Large intestine (tissue), 3 donors: ENCODE results near the gene PTPN23. TPM values are rescaled to one million over a fixed set of nuclear protein-coding genes. Genes with fewer than 3 reads are reported as not detected.

ENCODE experiments used
- DNase-seq, 2 donors: peaks; one replicate each; pipeline versions ENCODE4 v3.0.0 to v3.0.0-alpha.2; 2013
- H3K27ac ChIP-seq: one replicate; pipeline ENCODE4 v1.5.1; 2013; ENCODE audit warnings: low read length
- H3K27me3 ChIP-seq: 2 replicates; pipeline ENCODE4 v1.6.1; 2013; ENCODE audit warnings: low read length; ENCODE audit not compliant: control insufficient read depth, insufficient read depth
- H3K36me3 ChIP-seq: 2 replicates; pipeline ENCODE4 v1.6.1; 2013; ENCODE audit warnings: low read length; ENCODE audit not compliant: control insufficient read depth, insufficient read depth
- H3K4me1 ChIP-seq: one replicate; pipeline ENCODE4 v1.6.1; 2013; ENCODE audit warnings: low read length; ENCODE audit not compliant: control insufficient read depth, insufficient read depth
- H3K4me3 ChIP-seq: one replicate; pipeline ENCODE4 v1.5.1; 2013; ENCODE audit warnings: low read length
- H3K9me3 ChIP-seq: one replicate; pipeline ENCODE4 v1.6.1; 2013; ENCODE audit warnings: mild to moderate bottlenecking, low read depth, low read length, moderate library complexity; ENCODE audit not compliant: control insufficient read depth
- WGBS: methylation state at CpG from one replicate; pipeline ENCODE4 v1.1.5; 2013; ENCODE audit warnings: low lambda C conversion rate; ENCODE audit not compliant: insufficient coverage; 5-methylcytosine and 5-hydroxymethylcytosine counted together
- polyA plus RNA-seq: library from polyadenylated mRNA; unstranded; fragments of 120-200 nt; gene quantifications from one replicate; pipeline ENCODE4 v1.2.1, GENCODE V29; 2013

The PTPN23 gene
- polyA plus RNA-seq, 1 donor, result 33.8 TPM

- Histone ChIP-seq H3K4me1 (peaks cover 36% of the 10 kb centered on the region), H3K4me3 (no peak overlapping the region), H3K36me3 (peaks cover 66% of the 10 kb centered on the region), H3K9me3 (no peaks in the 10 kb centered on the region), H3K27ac (no peak overlapping the region), H3K27me3 (no peaks in the 10 kb centered on the region)
- 100% methylated on average over 1 of the region's 6 CpGs for WGBS
- no peak for DNase-seq
Observed at GRCh38 chr3:47428662-47429061, 47.8 kb downstream of the PTPN23 start.

DNA sequence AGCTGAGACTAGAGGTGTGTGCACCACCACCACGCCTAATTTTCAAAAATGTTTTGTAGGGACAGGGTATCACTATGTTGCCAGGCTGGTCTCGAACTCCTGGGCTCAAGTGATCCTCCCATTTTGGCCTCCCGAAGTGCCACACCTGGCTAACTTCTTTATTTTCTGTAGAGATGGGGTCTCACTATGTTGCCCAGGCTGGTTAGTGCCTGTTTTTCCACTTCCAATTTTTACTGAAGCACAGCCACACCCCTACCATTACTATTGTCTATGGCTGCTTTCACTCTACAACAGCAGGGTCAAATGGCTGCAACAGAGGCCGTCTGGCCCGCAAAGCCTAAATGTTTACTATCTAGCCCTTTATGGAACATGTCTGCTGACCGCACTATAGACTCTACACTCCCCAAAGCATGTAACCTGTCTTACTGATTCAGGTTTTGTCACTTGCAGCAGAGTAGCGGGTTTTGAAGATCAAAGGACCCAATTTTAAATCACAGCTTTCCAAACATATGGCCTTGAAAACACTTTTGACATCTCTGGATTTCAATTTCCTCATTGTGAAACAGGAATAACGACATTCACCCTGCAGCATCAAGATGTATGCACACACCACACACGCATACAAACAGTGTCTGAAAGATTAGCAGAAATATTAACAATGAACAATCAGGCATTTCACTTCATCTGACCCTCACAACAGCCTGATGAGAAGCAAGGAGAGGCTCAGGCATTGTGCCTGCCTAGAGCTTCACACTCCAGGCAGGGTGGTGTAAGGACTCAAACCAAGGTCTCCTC, 48.9 kb downstream of the PTPN23 start:
- no peak overlapping the region for H3K4me3 ChIP-seq
- no peak overlapping the region for H3K27ac ChIP-seq
- no peaks in the 10 kb centered on the region for H3K27me3 ChIP-seq
- H3K9me3 ChIP-seq, result no peaks in the 10 kb centered on the region
- no CpG with 5 or more reads among the region's 9 CpGs for WGBS
- peaks cover 68% of the 10 kb centered on the region for H3K36me3 ChIP-seq
- DNase-seq, result no peak
- H3K4me1 ChIP-seq, result peaks cover 34% of the 10 kb centered on the region

GRCh38 chr3:47430606-47431005, 49.8 kb downstream of the PTPN23 start:
- no CpG with 5 or more reads among the region's 7 CpGs for WGBS
- no peak for DNase-seq
- no peak overlapping the region for H3K4me3 ChIP-seq
- H3K9me3 ChIP-seq, result no peaks in the 10 kb centered on the region
- peaks cover 66% of the 10 kb centered on the region for H3K36me3 ChIP-seq
- peaks cover 32% of the 10 kb centered on the region for H3K4me1 ChIP-seq
- H3K27ac ChIP-seq, result peak overlapping the region; percentile 34
- no peaks in the 10 kb centered on the region for H3K27me3 ChIP-seq

DNA sequence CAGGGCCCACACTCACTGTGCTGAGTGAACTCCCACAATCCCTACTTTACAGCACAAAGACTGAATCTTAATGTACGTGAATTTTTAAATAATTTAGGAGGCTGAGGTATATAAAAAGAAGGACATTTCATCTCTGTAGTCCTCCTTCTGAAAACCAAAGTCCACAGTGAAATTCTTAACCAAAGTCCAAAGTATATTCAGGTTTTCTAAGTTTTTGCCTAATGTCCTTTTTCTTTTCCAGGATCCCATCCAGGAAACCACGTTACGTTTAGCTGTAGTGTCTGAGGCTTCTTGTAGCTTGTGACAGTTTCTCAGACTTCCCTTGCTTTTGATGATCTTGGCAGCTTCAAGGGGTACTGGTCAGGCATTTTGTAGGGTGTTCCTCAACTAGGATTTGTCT, 50.4 kb downstream of the PTPN23 start:
- 80% methylated on average over 1 of the region's 3 CpGs for WGBS
- Histone ChIP-seq H3K4me3 (no peak overlapping the region), H3K4me1 (peaks cover 31% of the 10 kb centered on the region), H3K27me3 (no peaks in the 10 kb centered on the region), H3K27ac (peak overlapping the region; percentile 34), H3K9me3 (no peaks in the 10 kb centered on the region), H3K36me3 (peaks cover 60% of the 10 kb centered on the region)
- no peak for DNase-seq

- Histone ChIP-seq H3K27ac (no peak overlapping the region), H3K4me3 (no peak overlapping the region), H3K4me1 (peaks cover 31% of the 10 kb centered on the region), H3K36me3 (peaks cover 51% of the 10 kb centered on the region), H3K27me3 (no peaks in the 10 kb centered on the region), H3K9me3 (no peaks in the 10 kb centered on the region)
- no CpG with 5 or more reads among the region's 2 CpGs for WGBS
- no peak for DNase-seq
Observed at GRCh38 chr3:47432673-47433072, 51.9 kb downstream of the PTPN23 start.

GRCh38 chr3:47433796-47434195, 53.0 kb downstream of the PTPN23 start:
- H3K27me3 ChIP-seq, result no peaks in the 10 kb centered on the region
- peak; percentile 45 to 71 for DNase-seq
- peak overlapping the region; percentile 26 for H3K27ac ChIP-seq
- H3K36me3 ChIP-seq, result peaks cover 43% of the 10 kb centered on the region
- H3K9me3 ChIP-seq, result no peaks in the 10 kb centered on the region
- no CpG with 5 or more reads among the region's 3 CpGs for WGBS
- H3K4me3 ChIP-seq, result no peak overlapping the region
- peaks cover 31% of the 10 kb centered on the region for H3K4me1 ChIP-seq

- peak in 1 of 2 donors; percentile 70 for DNase-seq
- peak overlapping the region; percentile 60 for H3K27ac ChIP-seq
- H3K9me3 ChIP-seq, result no peaks in the 10 kb centered on the region
- H3K4me1 ChIP-seq, result peaks cover 32% of the 10 kb centered on the region
- no CpG with 5 or more reads among the region's 4 CpGs for WGBS
- H3K36me3 ChIP-seq, result peaks cover 42% of the 10 kb centered on the region
- H3K4me3 ChIP-seq, result no peak overlapping the region
- no peaks in the 10 kb centered on the region for H3K27me3 ChIP-seq
Observed at GRCh38 chr3:47434849-47435248, 54.0 kb downstream of the PTPN23 start.

GRCh38 chr3:47436180-47436579, 55.4 kb downstream of the PTPN23 start:
- DNase-seq, result no peak

GRCh38 chr3:47440131-47440530, 59.3 kb downstream of the PTPN23 start:
- Histone ChIP-seq H3K27ac (no peak overlapping the region), H3K4me1 (peaks cover 44% of the 10 kb centered on the region)

More at GRCh38 chr3:47436180-47436579, 55.4 kb downstream of the PTPN23 start:
- H3K36me3 ChIP-seq, result peaks cover 39% of the 10 kb centered on the region
- no peaks in the 10 kb centered on the region for H3K27me3 ChIP-seq
- 60% methylated on average over 1 of the region's 5 CpGs for WGBS
- H3K9me3 ChIP-seq, result no peaks in the 10 kb centered on the region
- no peak overlapping the region for H3K4me3 ChIP-seq
- H3K27ac ChIP-seq, result no peak overlapping the region
- H3K4me1 ChIP-seq, result peaks cover 31% of the 10 kb centered on the region

DNA sequence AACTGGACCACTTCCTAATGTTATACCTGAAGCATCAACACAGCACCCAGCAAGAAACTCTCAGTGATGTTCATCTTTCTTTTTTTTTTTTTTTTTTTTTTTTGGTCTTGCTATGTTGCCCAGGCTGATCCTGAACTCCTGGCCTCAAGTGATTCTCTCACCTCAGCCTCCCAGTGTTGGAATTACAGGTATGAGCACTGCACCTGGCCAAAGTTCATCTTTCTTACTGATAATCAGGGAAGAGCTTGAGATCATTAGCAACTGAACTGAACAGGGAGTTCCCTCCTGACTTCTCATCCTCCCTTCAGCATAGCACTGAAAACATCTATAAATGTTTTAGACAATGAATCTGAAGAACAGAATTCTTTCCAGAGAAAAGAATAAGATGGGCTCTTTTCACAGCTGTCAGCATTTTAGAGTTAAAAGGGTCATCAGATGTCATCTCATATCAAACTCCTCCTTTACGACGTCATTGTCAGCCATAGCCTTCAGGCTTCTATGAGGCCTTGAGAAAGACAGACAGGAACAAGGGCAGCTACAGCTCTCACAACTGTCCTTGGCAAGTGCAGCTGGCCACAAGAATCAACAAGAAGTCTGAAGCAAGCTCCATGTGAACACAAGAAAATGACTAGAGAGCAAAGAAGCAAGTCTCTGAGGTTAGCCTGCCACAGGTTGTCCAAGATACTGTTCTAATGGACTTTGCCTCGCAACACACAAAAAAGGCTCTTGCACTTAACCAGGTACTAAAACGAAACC, 61.2 kb downstream of the PTPN23 start:
- DNase-seq, result peak; percentile 89 to 91
- peaks cover 11% of the 10 kb centered on the region for H3K36me3 ChIP-seq
- H3K27ac ChIP-seq, result peak overlapping the region; percentile 97
- no CpG with 5 or more reads among the region's 4 CpGs for WGBS
- H3K27me3 ChIP-seq, result no peaks in the 10 kb centered on the region
- H3K4me3 ChIP-seq, result no peak overlapping the region
- peaks cover 36% of the 10 kb centered on the region for H3K4me1 ChIP-seq
- H3K9me3 ChIP-seq, result peaks cover 2% of the 10 kb centered on the region

More at GRCh38 chr3:47440131-47440530, 59.3 kb downstream of the PTPN23 start:
- Histone ChIP-seq H3K9me3 (peaks cover 2% of the 10 kb centered on the region), H3K36me3 (peaks cover 14% of the 10 kb centered on the region), H3K27me3 (no peaks in the 10 kb centered on the region), H3K4me3 (no peak overlapping the region)
- no peak for DNase-seq
